Keratinocyte (primary cell): ENCODE data around the gene SLC49A4.

Experiments
- CTCF ChIP-seq, 3 experiments: IDR thresholded peaks in 1 of 3; conservative IDR thresholded peaks in 1 of 3; optimal IDR thresholded peaks in 1 of 3; 2 replicates in 2 of 3; 3 replicates in 1 of 3; pipeline versions ENCODE3 to v1.5.1; 2011; ENCODE audit warnings: low read length in 3 of 3, mild to moderate bottlenecking in 3 of 3, moderate library complexity in 2 of 3, control low read depth in 1 of 3, inconsistent platforms in 1 of 3; ENCODE audit not compliant: insufficient read depth in 2 of 3; ENCODE audit errors: extremely low read depth in 1 of 3
- EZH2 ChIP-seq: IDR thresholded peaks from one replicate; pipeline ENCODE4 v1.6.1; 2012; ENCODE audit warnings: inconsistent platforms, mild to moderate bottlenecking, low read length, moderate library complexity

DNA sequence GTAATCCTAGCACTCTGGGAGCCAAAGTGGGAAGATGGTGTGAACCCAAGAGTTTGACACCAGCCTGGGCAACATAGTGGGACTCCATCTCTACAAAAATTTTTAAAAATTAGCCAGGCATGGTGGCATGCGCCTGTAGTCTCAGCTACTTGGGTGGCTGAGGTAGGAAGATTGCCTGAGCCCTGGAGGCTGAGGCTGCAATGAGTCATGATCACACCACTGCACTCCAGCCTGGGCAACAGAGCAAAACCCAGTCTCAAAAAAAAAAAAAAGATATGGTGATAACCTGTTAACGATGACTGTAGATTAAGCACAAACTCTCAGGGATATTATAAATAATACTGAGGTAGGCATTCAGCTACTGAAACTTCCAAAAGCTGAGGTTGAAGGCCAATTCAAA is 107.5 kb downstream of the SLC49A4 start:
- no peak for TF ChIP-seq CTCF (optimal IDR thresholded peaks at IDR 0.05 in 1 of 3, IDR thresholded peaks at IDR 0.05 in 1 of 3, conservative IDR thresholded peaks at IDR 0.05 in 1 of 3; ENCODE audit: extremely low read depth in 1 of 3, insufficient read depth in 2 of 3, low read length in 3 of 3)
- TF ChIP-seq EZH2: no peak
